ENCODE measurements around the gene ZMIZ1. TPM values are rescaled to one million over a fixed set of nuclear protein-coding genes. Genes with fewer than 3 reads are reported as not detected.

The ZMIZ1 gene
- total and polyA plus RNA-seq, 7 experiments from 2014 or later = 1.8 to 57.2 (median 14.2) TPM

DNA sequence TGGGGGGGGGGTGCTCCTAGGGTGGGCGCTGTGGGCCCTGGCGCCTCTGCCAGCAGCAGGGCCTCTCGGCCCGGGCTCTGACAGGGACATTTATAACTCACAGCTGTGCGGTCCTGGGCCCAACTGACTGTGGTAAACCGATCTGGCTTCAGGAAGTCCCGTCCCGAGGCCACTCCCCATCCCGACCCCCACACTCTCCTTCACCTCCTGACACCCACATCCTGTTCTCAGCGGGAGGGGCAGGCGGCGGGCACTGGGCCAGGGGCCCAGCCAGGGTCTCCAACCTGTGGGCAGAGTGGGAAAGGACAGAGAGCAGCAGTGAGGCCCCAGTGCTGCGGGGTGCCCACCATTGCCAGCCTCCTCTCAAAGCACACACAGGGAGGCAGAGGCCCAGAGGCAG, 69.1 kb downstream of the ZMIZ1 start:
- Histone ChIP-seq H3K36me3 (ENCODE audit: control insufficient read depth in 2 of 3, insufficient read depth in 3 of 3, low read length in 3 of 3) (no peaks in the 10 kb centered on the region), H3K4me1 (ENCODE audit: control insufficient read depth in 2 of 2, insufficient read depth in 2 of 2, low read length in 2 of 2) (peaks cover 28 to 40% of the 10 kb centered on the region in 2 donors), H3K27me3 (ENCODE audit: control insufficient read depth in 2 of 2, insufficient read depth in 2 of 2, low read length in 2 of 2) (no peaks in the 10 kb centered on the region), H3K27ac (ENCODE audit: low read depth, low read length) (peak overlapping the region; percentile 49), H3K9me3 (ENCODE audit: control insufficient read depth in 2 of 3, low read length in 3 of 3) (no peaks in the 10 kb centered on the region), H3K4me3 (ENCODE audit: low read length) (peak overlapping the region; percentile 41)
- Mint-ChIP-seq H3K27ac (peak overlapping the region; percentile 62 to 93 (median 86)), H3K4me3 (peak overlapping the region; percentile 47 to 80 (median 71)), H3K27me3 (no peaks in the 10 kb centered on the region), H3K9me3 (no peaks in the 10 kb centered on the region), H3K36me3 (peaks cover 0 to 28% (median 12%) of the 10 kb centered on the region in 5 donors), H3K4me1 (peaks cover 36 to 64% (median 56%) of the 10 kb centered on the region in 7 donors)
- ChIA-PET CTCF (no interaction called here), POLR2A (no interaction called here)
- DNase-seq (peak in 5 of 9 donors; percentile 16 to 45 (median 27)), ATAC-seq (peak; percentile 71)
- intact Hi-C loops (cut with micrococcal nuclease) = loop anchor here (5.0 kb wide), 2 partner anchors 71 to 166 kb away; partner anchors contain the start of gene ZMIZ1 (in 1 of the 2)

GRCh38 chr10:79138449-79139123, 69.8 kb downstream of the ZMIZ1 start:
- Histone ChIP-seq H3K36me3 (ENCODE audit: control insufficient read depth in 2 of 3, insufficient read depth in 3 of 3, low read length in 3 of 3) (no peaks in the 10 kb centered on the region), H3K4me1 (ENCODE audit: control insufficient read depth in 2 of 2, insufficient read depth in 2 of 2, low read length in 2 of 2) (peaks cover 28 to 40% of the 10 kb centered on the region in 2 donors), H3K9me3 (ENCODE audit: control insufficient read depth in 2 of 3, low read length in 3 of 3) (no peaks in the 10 kb centered on the region), H3K27ac (ENCODE audit: low read depth, low read length) (no peak overlapping the region), H3K4me3 (ENCODE audit: low read length) (peak overlapping the region; percentile 41), H3K27me3 (ENCODE audit: control insufficient read depth in 2 of 2, insufficient read depth in 2 of 2, low read length in 2 of 2) (no peaks in the 10 kb centered on the region)
- Mint-ChIP-seq H3K27me3 (no peaks in the 10 kb centered on the region), H3K36me3 (peaks cover 0 to 28% (median 15%) of the 10 kb centered on the region in 5 donors), H3K4me3 (peak overlapping the region in 8 of 10 donors; percentile 47 to 80 (median 71)), H3K4me1 (peaks cover 40 to 72% (median 60%) of the 10 kb centered on the region in 7 donors), H3K27ac (peak overlapping the region in 8 of 9 donors; percentile 45 to 93 (median 86)), H3K9me3 (no peaks in the 10 kb centered on the region)
- ATAC-seq (no peak), DNase-seq (no peak)
- ChIA-PET POLR2A (no interaction called here), CTCF (interaction anchor here (0.6 kb wide), 1 partner anchor 846 kb away, joined by 3 read pairs; no protein-coding TSS in a partner anchor)
- intact Hi-C loops (cut with micrococcal nuclease) = loop anchor here (5.0 kb wide), 2 partner anchors 71 to 166 kb away; partner anchors contain the start of gene ZMIZ1 (in 1 of the 2)

DNA sequence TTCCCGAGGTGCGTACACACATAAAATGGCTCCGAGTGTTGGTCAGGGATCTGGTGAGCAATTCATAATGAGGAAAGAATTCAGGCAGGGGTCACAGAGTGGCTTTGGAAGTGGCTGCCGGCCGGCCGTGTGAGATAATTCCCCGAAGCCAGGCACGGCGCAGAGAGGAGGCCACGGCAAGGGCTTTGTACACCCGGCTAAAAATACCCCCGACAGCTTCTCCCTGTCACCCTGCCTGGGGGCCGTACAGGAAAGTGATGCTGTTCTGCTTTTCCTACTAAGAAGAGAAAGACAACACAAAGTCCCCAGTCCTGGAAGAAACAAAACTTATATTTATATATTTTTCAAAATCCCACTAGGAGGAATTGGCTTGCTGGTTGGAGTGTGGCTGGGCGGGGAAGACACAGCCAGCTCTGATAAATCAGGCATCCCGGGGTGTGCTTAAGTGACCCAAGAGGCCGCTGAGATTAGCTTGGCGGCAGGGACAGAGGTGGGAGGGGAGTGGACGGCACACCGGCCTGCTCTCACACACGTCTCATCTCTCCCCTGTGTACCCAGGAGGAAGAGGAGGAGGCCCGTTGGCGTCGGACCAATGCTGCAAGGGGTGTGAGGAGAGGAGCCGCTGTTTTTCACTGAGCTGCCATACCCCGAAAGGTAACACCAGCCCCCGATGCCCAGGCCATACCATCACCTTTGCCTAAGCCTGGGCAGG, 70.5 kb downstream of the ZMIZ1 start:
- DNase-seq = no peak
- POLR2A ChIA-PET = no interaction called here
- peaks cover 28 to 40% of the 10 kb centered on the region in 2 donors for H3K4me1 ChIP-seq (ENCODE audit: control insufficient read depth in 2 of 2, insufficient read depth in 2 of 2, low read length in 2 of 2)
- Mint-ChIP-seq H3K27me3 (no peaks in the 10 kb centered on the region), H3K9me3 (no peaks in the 10 kb centered on the region), H3K27ac (peak overlapping the region in 6 of 9 donors; percentile 54 to 93 (median 72)), H3K4me1 (peaks cover 42 to 76% (median 59%) of the 10 kb centered on the region in 7 donors), H3K4me3 (peak overlapping the region in 1 of 10 donors; percentile 72), H3K36me3 (peaks cover 0 to 28% (median 15%) of the 10 kb centered on the region in 5 donors)
- CTCF ChIA-PET = interaction anchor here (0.6 kb wide), 1 partner anchor 846 kb away, joined by 3 read pairs; no protein-coding TSS in a partner anchor
- no peak for ATAC-seq
- no peak overlapping the region for H3K4me3 ChIP-seq (ENCODE audit: low read length)
- intact Hi-C loops (cut with micrococcal nuclease) = loop anchor here (5.0 kb wide), 2 partner anchors 72 to 167 kb away; partner anchors contain the start of gene ZMIZ1 (in 1 of the 2)
- no peaks in the 10 kb centered on the region for H3K36me3 ChIP-seq (ENCODE audit: control insufficient read depth in 2 of 3, insufficient read depth in 3 of 3, low read length in 3 of 3)
- no peaks in the 10 kb centered on the region for H3K27me3 ChIP-seq (ENCODE audit: control insufficient read depth in 2 of 2, insufficient read depth in 2 of 2, low read length in 2 of 2)
- H3K9me3 ChIP-seq (ENCODE audit: control insufficient read depth in 2 of 3, low read length in 3 of 3) = no peaks in the 10 kb centered on the region
- H3K27ac ChIP-seq (ENCODE audit: low read depth, low read length) = no peak overlapping the region

GRCh38 chr10:79140085-79140793, 71.5 kb downstream of the ZMIZ1 start:
- Mint-ChIP-seq H3K4me3 (peak overlapping the region in 1 of 10 donors; percentile 54), H3K27me3 (no peaks in the 10 kb centered on the region), H3K9me3 (no peaks in the 10 kb centered on the region), H3K4me1 (peaks cover 51 to 86% (median 69%) of the 10 kb centered on the region in 7 donors), H3K36me3 (peaks cover 0 to 28% (median 15%) of the 10 kb centered on the region in 5 donors), H3K27ac (peak overlapping the region in 6 of 9 donors; percentile 7 to 93 (median 61))
- no peaks in the 10 kb centered on the region for H3K27me3 ChIP-seq (ENCODE audit: control insufficient read depth in 2 of 2, insufficient read depth in 2 of 2, low read length in 2 of 2)
- H3K36me3 ChIP-seq (ENCODE audit: control insufficient read depth in 2 of 3, insufficient read depth in 3 of 3, low read length in 3 of 3) = no peaks in the 10 kb centered on the region
- H3K27ac ChIP-seq (ENCODE audit: low read depth, low read length) = no peak overlapping the region
- ChIA-PET CTCF (no interaction called here), POLR2A (no interaction called here)
- no peaks in the 10 kb centered on the region for H3K9me3 ChIP-seq (ENCODE audit: control insufficient read depth in 2 of 3, low read length in 3 of 3)
- no peak overlapping the region for H3K4me3 ChIP-seq (ENCODE audit: low read length)
- peaks cover 28 to 49% of the 10 kb centered on the region in 2 donors for H3K4me1 ChIP-seq (ENCODE audit: control insufficient read depth in 2 of 2, insufficient read depth in 2 of 2, low read length in 2 of 2)
- ATAC-seq = no peak
- intact Hi-C loops (cut with micrococcal nuclease) = no loop called here
- no peak for DNase-seq

GRCh38 chr10:79140855-79141254, 72.1 kb downstream of the ZMIZ1 start:
- no peak for ATAC-seq
- H3K27ac Mint-ChIP-seq = peak overlapping the region in 5 of 9 donors; percentile 48 to 90 (median 63)
- CTCF ChIA-PET = no interaction called here

DNA sequence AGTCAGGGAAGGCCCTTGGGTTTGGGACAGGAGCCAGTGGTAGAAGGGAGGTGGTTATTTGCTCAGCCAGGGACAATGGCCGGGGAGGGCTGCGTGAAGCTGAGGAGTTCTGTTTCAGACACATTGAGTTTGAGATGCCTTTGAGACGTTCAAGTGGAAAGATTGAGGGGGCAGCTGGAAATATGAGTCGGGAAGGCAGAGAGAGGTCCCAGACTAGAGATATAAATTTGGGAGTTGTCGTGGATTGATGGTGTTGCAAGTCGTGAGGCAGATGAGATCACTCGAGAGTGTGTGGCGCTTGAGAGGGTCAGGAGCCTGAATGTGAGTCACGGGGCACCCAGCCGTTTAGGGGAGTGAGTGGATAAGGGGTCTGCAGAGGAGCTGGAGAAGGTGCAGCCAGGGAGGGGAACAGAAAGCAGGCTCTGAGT, 73.3 kb downstream of the ZMIZ1 start:
- intact Hi-C loops (cut with micrococcal nuclease) = no loop called here
- H3K27me3 Mint-ChIP-seq = no peaks in the 10 kb centered on the region
- H3K4me1 ChIP-seq (ENCODE audit: control insufficient read depth in 2 of 2, insufficient read depth in 2 of 2, low read length in 2 of 2) = peaks cover 18 to 51% of the 10 kb centered on the region in 2 donors

More at GRCh38 chr10:79140855-79141254, 72.1 kb downstream of the ZMIZ1 start:
- H3K36me3 Mint-ChIP-seq = peaks cover 0 to 28% (median 15%) of the 10 kb centered on the region in 5 donors
- POLR2A ChIA-PET = no interaction called here
- Histone ChIP-seq H3K27me3 (ENCODE audit: control insufficient read depth in 2 of 2, insufficient read depth in 2 of 2, low read length in 2 of 2) (no peaks in the 10 kb centered on the region), H3K27ac (ENCODE audit: low read depth, low read length) (no peak overlapping the region), H3K9me3 (ENCODE audit: control insufficient read depth in 2 of 3, low read length in 3 of 3) (no peaks in the 10 kb centered on the region), H3K4me1 (ENCODE audit: control insufficient read depth in 2 of 2, insufficient read depth in 2 of 2, low read length in 2 of 2) (peaks cover 26 to 51% of the 10 kb centered on the region in 2 donors), H3K36me3 (ENCODE audit: control insufficient read depth in 2 of 3, insufficient read depth in 3 of 3, low read length in 3 of 3) (no peaks in the 10 kb centered on the region), H3K4me3 (ENCODE audit: low read length) (no peak overlapping the region)
- no peaks in the 10 kb centered on the region for H3K27me3 Mint-ChIP-seq
- peak overlapping the region in 2 of 10 donors; percentile 11 to 32 for H3K4me3 Mint-ChIP-seq
- DNase-seq = no peak
- intact Hi-C loops (cut with micrococcal nuclease) = no loop called here
- peaks cover 53 to 87% (median 70%) of the 10 kb centered on the region in 7 donors for H3K4me1 Mint-ChIP-seq
- no peaks in the 10 kb centered on the region for H3K9me3 Mint-ChIP-seq

More for the DNA sequence above, 73.3 kb downstream of the ZMIZ1 start:
- no peak for DNase-seq
- peak overlapping the region in 8 of 9 donors; percentile 7 to 80 (median 52) for H3K27ac Mint-ChIP-seq
- peaks cover 50 to 87% (median 70%) of the 10 kb centered on the region in 7 donors for H3K4me1 Mint-ChIP-seq
- peak overlapping the region in 4 of 10 donors; percentile 9 to 50 (median 34) for H3K4me3 Mint-ChIP-seq
- H3K9me3 Mint-ChIP-seq = no peaks in the 10 kb centered on the region
- Histone ChIP-seq H3K9me3 (ENCODE audit: control insufficient read depth in 2 of 3, low read length in 3 of 3) (no peaks in the 10 kb centered on the region), H3K27me3 (ENCODE audit: control insufficient read depth in 2 of 2, insufficient read depth in 2 of 2, low read length in 2 of 2) (no peaks in the 10 kb centered on the region), H3K27ac (ENCODE audit: low read depth, low read length) (no peak overlapping the region), H3K36me3 (ENCODE audit: control insufficient read depth in 2 of 3, insufficient read depth in 3 of 3, low read length in 3 of 3) (no peaks in the 10 kb centered on the region), H3K4me3 (ENCODE audit: low read length) (no peak overlapping the region)
- CTCF ChIA-PET = interaction anchor here (0.7 kb wide), 1 partner anchor 51 kb away, joined by 3 read pairs; no protein-coding TSS in a partner anchor
- peaks cover 0 to 28% (median 15%) of the 10 kb centered on the region in 5 donors for H3K36me3 Mint-ChIP-seq
- POLR2A ChIA-PET = no interaction called here
- ATAC-seq = no peak
